Endodermal cell (in vitro differentiated cells): Measurements from ENCODE around the gene ESR2. TPM values are rescaled to one million over a fixed set of nuclear protein-coding genes. Genes with fewer than 3 reads are reported as not detected.

ENCODE experiments used
- DNase-seq: peaks from one replicate; pipeline ENCODE4 v3.0.0-alpha.2; 2017
- H3K27ac ChIP-seq: 2 replicates; pipeline ENCODE4 v1.5.1; 2013; ENCODE audit warnings: mild to moderate bottlenecking, low read depth, low read length, moderate library complexity
- H3K27me3 ChIP-seq: 2 replicates; pipeline ENCODE4 v1.6.1; 2013; ENCODE audit warnings: mild to moderate bottlenecking, low read length, moderate library complexity; ENCODE audit not compliant: insufficient read depth, control insufficient read depth, poor library complexity, severe bottlenecking
- H3K36me3 ChIP-seq: 2 replicates; pipeline ENCODE4 v1.7.0; 2013; ENCODE audit warnings: mild to moderate bottlenecking, low read length, moderate library complexity; ENCODE audit not compliant: control insufficient read depth, insufficient read depth
- H3K4me1 ChIP-seq: one replicate; pipeline ENCODE4 v1.7.0; 2013; ENCODE audit warnings: low read length; ENCODE audit not compliant: control insufficient read depth, insufficient read depth
- H3K4me3 ChIP-seq: 2 replicates; pipeline ENCODE4 v1.5.1; 2013; ENCODE audit warnings: mild to moderate bottlenecking, low read length, moderate library complexity
- H3K9ac ChIP-seq: 2 replicates; pipeline ENCODE4 v1.6.1; 2013; ENCODE audit warnings: mild to moderate bottlenecking, low read length, moderate library complexity; ENCODE audit not compliant: poor library complexity, severe bottlenecking; ENCODE audit errors: extremely low read depth
- H3K9me3 ChIP-seq: 2 replicates; pipeline ENCODE4 v1.6.1; 2013; ENCODE audit warnings: mild to moderate bottlenecking, low read length, moderate library complexity; ENCODE audit not compliant: control insufficient read depth
- H3K27ac Mint-ChIP-seq: 2 replicates; pipeline ENCODE4 v1.8.0; 2020; ENCODE audit warnings: mixed read lengths
- H3K27me3 Mint-ChIP-seq: 2 replicates; pipeline ENCODE4 v1.8.0; 2021; ENCODE audit warnings: mild to moderate bottlenecking, mixed read lengths; ENCODE audit not compliant: insufficient read depth
- H3K36me3 Mint-ChIP-seq: 2 replicates; pipeline ENCODE4 v1.8.0; 2020; ENCODE audit warnings: low read depth, mixed read lengths
- H3K4me1 Mint-ChIP-seq: 2 replicates; pipeline ENCODE4 v1.8.0; 2020; ENCODE audit warnings: mixed read lengths
- H3K4me3 Mint-ChIP-seq: 2 replicates; pipeline ENCODE4 v1.8.0; 2020; ENCODE audit warnings: mild to moderate bottlenecking, moderate library complexity, mixed read lengths
- H3K9me3 Mint-ChIP-seq: 2 replicates; pipeline ENCODE4 v1.8.0; 2020; ENCODE audit warnings: mild to moderate bottlenecking, mixed read lengths
- CTCF ChIP-seq: fragments of 200-600 bp; sonication (generic); conservative IDR thresholded peaks from 2 replicates; pipeline ENCODE4 v1.5.0; 2021; ENCODE audit warnings: antibody characterized with exemption, mild to moderate bottlenecking
- WGBS, 2 experiments: methylation state at CpG; one replicate each; pipeline versions ENCODE4 v1.1.5 to v1.1.7; 2013; ENCODE audit warnings: missing lambda C conversion rate in 2 of 2, mixed read lengths in 1 of 2; ENCODE audit not compliant: insufficient coverage in 1 of 2, insufficient read length in 1 of 2; 5-methylcytosine and 5-hydroxymethylcytosine counted together
- total RNA-seq, 2 donors: library from RNA; stranded (reverse); fragmentation: NEBNext Ultra II Directional in 1 of 2; extraction: Animal tissue kit (Norgen Biotek cat#: 25700) in 1 of 2; gene quantifications; 2 replicates in 1 of 2; 3 replicates in 1 of 2; pipeline ENCODE4 v1.2.1, GENCODE V29; 2021

Gene ESR2
- total RNA-seq, 2 donors from 2014 or later: 0.57 to 0.66 TPM

GRCh38 chr14:64187331-64187730 is 106.8 kb downstream of the ESR2 start:
- H3K36me3 ChIP-seq: peaks cover 44% of the 10 kb centered on the region
- Mint-ChIP-seq H3K36me3 (peaks cover 60% of the 10 kb centered on the region), H3K27me3 (no peaks in the 10 kb centered on the region), H3K9me3 (peaks cover 27% of the 10 kb centered on the region), H3K4me1 (peaks cover 21% of the 10 kb centered on the region), H3K4me3 (peak overlapping the region; percentile 75), H3K27ac (no peak overlapping the region)
- peak overlapping the region; percentile 83 for H3K9ac ChIP-seq
- H3K27me3 ChIP-seq: no peaks in the 10 kb centered on the region
- no peak for DNase-seq
- H3K27ac ChIP-seq: no peak overlapping the region
- WGBS, 2 experiments: 9 to 56% methylated on average over 2 to 3 of the region's 3 CpGs
- H3K4me3 ChIP-seq: peak overlapping the region; percentile 91
- no peak for TF ChIP-seq CTCF
- H3K4me1 ChIP-seq: no peaks in the 10 kb centered on the region
- peaks cover 11% of the 10 kb centered on the region for H3K9me3 ChIP-seq

- peaks cover 21% of the 10 kb centered on the region for H3K4me1 Mint-ChIP-seq
- H3K4me1 ChIP-seq: no peaks in the 10 kb centered on the region
- peak; percentile 84 for DNase-seq
- H3K9me3 Mint-ChIP-seq: peaks cover 32% of the 10 kb centered on the region
- H3K4me3 ChIP-seq: peak overlapping the region; percentile 91
- peaks cover 59% of the 10 kb centered on the region for H3K36me3 Mint-ChIP-seq
- peak overlapping the region; percentile 59 for H3K27ac ChIP-seq
- H3K27ac Mint-ChIP-seq: peak overlapping the region; percentile 97
- 24 to 35% methylated on average over 8 to 12 of the region's 12 CpGs for WGBS, 2 experiments
- no peaks in the 10 kb centered on the region for H3K27me3 ChIP-seq
- H3K36me3 ChIP-seq: peaks cover 39% of the 10 kb centered on the region
- no peak for TF ChIP-seq CTCF
- H3K9ac ChIP-seq: peak overlapping the region; percentile 83
- H3K9me3 ChIP-seq: peaks cover 11% of the 10 kb centered on the region
- H3K27me3 Mint-ChIP-seq: no peaks in the 10 kb centered on the region
- peak overlapping the region; percentile 75 for H3K4me3 Mint-ChIP-seq
Observed at GRCh38 chr14:64186231-64187129, 107.7 kb downstream of the ESR2 start.

GRCh38 chr14:64185184-64185583 is 109.0 kb downstream of the ESR2 start:
- Histone ChIP-seq H3K27ac (no peak overlapping the region), H3K4me3 (peak overlapping the region; percentile 35), H3K9ac (no peak overlapping the region), H3K27me3 (no peaks in the 10 kb centered on the region), H3K4me1 (no peaks in the 10 kb centered on the region), H3K36me3 (peaks cover 30% of the 10 kb centered on the region), H3K9me3 (peaks cover 11% of the 10 kb centered on the region)
- Mint-ChIP-seq H3K4me1 (peaks cover 21% of the 10 kb centered on the region), H3K27ac (no peak overlapping the region), H3K27me3 (no peaks in the 10 kb centered on the region), H3K4me3 (no peak overlapping the region), H3K9me3 (peaks cover 32% of the 10 kb centered on the region), H3K36me3 (peaks cover 54% of the 10 kb centered on the region)
- TF ChIP-seq CTCF: no peak
- WGBS, 2 experiments: 92 to 94% methylated on average over 1 of the region's 1 CpG
- DNase-seq: no peak
